Measurements from ENCODE around the gene DNAH10.
A peak's percentile ranks its signal among the peaks of the same experiment; 100 is the strongest.
"Not testable (repeated sequence)": the region's sequence is repeated elsewhere in the genome, so short reads cannot be mapped to it uniquely, and the experiment has no call there.

DNAH10 gene

DNA sequence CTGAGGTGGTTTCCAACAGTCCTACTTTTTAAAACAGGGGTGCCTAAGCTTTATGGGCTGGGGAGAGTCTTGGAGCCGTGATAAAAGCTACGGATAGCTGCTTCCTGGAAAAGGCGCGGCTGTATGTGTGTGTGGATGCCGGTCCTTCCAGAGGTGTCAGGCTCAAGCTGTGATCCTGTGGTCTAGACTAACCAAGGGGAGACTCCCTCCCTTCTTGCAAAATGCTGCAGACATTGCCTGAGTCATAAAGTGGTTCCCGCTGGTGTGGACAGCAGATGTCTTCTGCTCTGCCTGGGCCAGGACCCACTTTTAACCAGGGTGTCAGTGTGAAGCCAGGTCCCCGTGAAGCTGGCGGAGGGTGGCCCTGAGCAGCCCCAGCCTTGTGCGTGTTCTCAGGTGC lies 172.7 kb downstream of the DNAH10 start:
- DNase-seq (ENCODE audit: low read depth) = peak; percentile 31

DNA sequence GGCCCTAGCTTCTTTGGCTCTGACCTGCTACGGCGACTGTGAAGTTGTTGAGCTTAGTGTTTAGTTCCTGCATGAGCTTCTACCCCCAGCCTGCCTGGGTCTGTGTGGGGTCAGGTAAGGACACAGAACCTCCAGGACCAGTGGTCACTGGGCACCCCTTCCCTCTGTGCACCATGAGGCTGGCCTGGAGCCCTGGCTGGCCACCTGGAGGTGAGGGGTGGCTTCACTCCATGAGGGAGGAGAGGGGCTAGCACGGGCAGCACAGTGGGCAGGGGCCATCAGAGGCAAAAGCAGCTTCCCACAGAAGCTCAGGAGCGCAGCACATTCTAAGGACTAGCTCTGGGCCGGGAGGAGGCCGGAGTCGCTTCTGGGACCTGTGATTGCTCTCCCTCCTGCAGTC lies 173.9 kb downstream of the DNAH10 start:
- no peak for DNase-seq (ENCODE audit: low read depth)

- DNase-seq (ENCODE audit: low read depth) = no peak
Measured at GRCh38 chr12:123936471-123936870, 174.4 kb downstream of the DNAH10 start.

DNA sequence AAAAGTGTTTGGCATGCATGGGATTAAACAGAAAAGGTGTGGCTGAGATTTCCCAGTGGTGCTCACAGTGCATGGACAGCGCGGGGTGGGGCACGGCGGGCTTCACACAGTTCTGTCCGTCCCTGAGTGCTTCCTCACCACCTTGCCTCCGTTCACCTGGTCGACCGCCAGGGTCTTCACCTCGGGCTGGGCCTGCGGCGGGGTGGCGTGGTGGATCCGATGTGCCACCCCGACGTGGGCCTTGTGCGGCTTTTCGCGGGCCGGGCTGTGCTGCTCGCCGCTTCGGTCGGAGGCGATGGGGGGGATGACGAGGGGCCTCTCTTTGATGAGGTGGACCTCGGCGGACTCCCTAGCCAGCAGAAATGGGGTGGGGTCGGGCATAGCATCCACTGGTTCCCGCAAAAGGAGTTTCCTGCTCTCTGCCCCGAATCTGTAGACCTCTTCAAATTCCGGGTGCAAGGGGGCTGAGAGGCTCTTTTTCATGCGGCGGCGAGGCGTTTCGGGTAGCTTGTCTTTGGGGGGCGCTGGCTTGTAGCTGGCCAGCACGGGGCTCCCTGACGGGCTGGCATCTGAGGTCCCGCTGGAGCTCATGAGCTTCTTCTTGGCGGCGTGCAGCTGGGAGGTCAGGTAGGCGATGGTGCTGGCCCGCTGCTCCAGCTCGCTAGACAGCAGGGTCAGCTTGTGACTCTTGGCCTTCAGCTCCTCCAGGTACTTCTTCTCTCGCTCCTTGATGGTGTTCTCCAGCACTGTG lies 175.0 kb downstream of the DNAH10 start:
- no peak for DNase-seq (ENCODE audit: low read depth)

DNA sequence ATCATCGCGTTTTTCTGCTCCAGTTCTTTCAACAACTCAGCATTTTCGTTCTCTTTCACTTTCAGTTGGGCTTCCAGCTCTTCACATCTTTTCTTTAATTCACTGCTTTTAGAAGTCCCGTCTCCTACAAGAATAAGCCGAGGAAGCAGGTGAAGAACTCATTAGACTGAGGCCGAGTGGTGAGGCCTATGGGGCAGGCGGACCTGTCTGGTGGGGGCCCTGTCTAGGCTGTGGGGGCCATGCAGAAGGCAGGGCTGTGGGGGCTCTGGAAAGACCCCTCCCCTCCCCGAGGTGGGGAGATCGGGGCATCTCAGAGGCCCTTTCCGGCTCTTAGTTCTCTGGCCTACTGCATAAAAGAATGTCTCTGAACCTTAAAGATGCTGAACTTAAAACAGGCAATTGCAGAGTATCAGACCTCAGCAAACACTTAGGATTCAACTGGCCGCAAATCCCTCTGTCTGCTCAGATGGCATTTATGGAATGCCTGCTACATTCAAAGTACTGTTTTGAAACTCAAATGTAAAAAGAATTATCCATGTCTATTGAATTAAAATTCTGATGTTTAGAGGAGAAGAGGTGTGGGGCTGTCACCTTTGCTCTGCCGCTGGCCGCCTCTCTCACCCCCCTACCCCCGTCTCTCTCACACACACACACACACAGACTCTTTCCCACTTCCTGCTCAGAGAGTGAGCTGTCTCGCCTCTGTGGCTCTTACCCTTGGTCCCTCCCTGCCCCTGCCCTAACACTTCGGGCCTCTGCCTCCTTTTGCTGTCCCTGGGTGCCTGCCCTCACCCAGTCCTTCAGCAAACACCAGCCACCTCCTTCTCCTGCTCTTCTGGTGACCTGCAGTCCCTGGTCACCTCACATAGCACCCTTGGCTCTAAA lies 175.8 kb downstream of the DNAH10 start:
- DNase-seq (ENCODE audit: low read depth) = no peak

DNA sequence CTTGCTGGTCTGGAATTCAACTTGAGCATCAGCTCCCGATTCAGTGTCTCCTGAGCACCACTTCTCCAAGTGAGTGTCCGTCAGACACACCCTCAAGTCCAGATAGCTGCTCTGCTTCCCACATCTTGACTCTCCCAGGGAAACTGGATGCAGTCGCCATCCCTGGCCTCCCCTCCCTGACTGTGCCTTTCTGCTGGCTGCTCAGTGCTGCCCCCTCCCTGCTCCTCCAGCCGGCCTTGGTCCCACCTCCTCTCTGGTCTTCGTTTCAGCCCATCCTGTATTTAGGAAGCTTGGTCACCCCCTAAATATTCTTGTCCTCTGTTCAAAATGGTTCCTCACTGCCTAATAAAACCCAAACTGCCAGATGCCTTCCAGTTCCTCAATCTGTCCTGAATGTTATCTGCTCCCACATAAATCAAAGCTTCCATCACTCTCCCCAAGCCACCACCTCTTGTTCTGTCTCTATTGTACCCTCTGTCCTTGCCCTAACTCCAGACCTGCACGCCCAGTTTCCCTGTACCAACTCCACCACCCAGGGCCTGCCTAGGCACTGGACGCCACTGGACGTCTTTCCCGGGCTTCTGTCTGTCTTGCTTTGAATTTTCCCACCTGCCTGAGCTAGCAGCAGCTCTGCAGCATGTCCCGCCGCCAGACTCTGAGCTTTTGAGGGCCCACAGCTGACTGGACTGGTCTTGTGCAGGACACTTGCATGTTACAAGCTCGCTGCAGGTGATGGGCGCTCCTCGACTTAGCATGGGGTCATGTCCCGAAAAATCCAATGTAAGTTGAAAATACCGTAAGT lies 176.8 kb downstream of the DNAH10 start:
- no peak for DNase-seq (ENCODE audit: low read depth)

DNA sequence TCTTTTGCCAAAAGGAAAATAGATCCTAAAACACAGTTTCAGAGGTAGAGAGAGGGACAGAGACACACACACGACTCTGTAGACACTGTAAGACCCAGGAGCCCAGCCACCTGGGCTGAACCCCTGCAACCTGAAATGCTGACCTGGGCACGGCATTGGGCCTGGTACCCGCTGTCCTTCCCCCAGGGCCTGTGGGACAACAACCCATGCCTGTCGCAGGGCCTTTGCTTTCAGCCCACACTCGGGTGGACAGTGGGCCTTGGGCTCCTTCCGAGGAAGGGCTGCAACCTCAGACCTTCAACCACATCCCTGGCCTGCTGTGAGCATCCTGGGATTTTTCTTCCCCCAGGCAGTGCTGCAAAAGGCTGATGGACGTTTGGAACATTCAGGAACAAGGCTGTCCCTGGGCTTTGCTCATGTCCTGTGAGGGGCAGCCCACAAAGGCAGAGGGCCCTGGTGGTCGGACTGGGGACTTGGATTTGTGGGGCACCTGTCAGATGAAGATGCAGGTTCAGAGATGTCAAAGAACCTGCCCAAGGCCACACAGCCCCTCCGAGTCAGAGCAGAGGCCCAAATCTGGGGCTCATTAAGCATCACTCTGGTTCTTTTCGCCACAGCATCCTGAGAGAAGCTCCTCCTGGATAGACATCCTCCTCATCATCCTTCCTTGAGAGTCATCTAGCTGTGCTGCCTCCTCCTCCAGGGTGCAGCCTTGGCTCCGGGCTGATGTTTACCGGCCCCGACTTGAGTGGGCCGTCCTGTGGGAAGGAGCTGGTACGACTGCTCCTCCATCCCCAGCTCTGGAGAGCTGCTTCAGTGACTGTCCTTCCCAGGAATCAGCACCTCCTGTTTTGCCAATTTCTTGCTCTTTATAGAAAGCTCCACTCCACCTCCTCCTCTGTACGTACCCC lies 177.9 kb downstream of the DNAH10 start:
- DNase-seq (ENCODE audit: low read depth) = no peak

- DNase-seq (ENCODE audit: low read depth) = no peak
Measured at GRCh38 chr12:123940627-123940966, 178.5 kb downstream of the DNAH10 start.

DNA sequence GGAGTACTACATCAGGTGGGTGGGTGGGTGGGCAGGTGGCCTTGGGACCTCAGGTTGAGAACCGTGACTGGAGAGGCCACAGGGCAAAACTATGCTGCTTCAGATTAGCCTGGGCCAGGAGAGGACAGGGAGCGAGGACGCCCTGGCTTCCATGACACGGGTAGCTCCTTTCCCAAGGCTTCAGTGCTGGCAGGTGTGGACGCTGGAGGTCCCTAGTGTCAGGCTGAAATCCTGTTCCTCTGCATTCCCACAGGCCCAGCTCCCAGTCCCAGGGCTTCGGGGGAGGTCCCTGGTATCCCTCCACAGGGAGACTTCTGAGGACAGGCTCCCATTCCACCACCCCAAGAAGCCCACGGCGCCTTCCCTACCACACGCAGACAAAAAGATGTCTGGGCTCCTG lies 178.9 kb downstream of the DNAH10 start:
- no peak for DNase-seq (ENCODE audit: low read depth)

DNA sequence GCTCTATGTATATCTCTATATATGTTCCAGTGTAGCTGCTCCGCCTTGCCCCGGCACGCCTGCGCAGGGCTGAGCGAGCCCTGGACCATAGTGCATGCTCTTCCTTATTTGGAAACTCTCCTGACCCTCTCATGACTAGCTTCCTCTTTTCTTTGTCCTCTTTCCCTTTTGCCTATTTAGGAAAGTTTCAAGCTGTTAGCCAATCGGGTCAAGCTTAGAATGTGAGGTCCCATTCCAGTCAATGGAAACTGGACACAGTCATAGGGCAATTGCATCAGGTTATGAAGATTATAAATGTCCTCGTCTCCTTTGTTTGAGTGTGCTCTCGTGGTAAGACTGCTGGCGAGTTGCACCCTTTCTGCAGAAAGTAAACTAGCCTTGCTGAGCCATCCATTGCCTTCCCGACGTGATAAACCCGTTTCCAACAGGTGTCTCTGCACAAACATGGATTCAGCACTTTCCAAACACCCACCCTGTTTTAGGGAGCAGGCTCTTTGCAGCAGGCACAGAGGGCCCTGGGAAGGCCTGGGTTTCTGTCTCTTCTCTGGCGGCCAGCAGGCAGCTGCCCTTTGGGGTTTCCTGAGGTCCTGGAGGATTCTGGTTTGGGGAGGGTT lies 179.6 kb downstream of the DNAH10 start:
- peak; percentile 87 for DNase-seq (ENCODE audit: low read depth)

GRCh38 chr12:123942238-123942653 lies 180.1 kb downstream of the DNAH10 start:
- peak; percentile 96 for DNase-seq (ENCODE audit: low read depth)

DNA sequence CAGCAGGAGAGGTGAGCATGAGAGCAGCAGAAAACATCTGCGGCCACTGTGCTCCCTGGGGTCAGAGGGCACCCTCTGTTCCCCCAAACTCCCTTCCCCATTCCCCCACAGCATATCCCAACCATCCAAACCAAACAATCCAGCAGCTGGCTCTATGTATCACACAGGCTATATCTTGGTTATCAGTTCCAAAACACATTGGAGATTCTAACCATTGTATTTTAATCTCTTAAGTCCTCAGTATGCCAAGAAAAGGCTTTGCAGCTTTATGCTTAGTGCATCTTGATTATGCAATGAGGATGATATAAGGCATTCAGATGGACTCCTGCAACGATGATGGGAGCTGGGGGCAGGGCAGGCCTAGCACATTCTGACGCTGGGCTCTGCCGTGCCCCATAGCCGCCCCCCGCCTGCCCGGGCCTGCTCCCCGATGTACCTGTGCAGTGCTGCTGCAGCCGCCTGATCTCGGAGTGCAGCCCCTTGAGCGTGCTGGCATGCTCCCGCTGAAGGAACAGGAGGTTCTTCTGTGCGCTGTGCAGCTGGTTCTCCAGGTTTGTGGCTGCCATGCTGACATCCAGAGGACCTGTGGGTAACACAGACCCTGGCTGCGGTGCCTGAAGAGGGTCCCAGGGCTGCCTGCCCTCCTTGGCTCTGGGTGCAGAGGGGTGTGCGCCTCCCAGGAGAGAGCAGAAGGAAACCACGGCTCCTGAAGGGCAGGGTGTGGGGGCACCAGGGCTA lies 181.0 kb downstream of the DNAH10 start:
- peak; percentile 48 for DNase-seq (ENCODE audit: low read depth)

- no peak for DNase-seq (ENCODE audit: low read depth)
Measured at GRCh38 chr12:123943816-123944215, 181.7 kb downstream of the DNAH10 start.

GRCh38 chr12:123944696-123945095 lies 182.6 kb downstream of the DNAH10 start:
- DNase-seq (ENCODE audit: low read depth) = no peak

DNA sequence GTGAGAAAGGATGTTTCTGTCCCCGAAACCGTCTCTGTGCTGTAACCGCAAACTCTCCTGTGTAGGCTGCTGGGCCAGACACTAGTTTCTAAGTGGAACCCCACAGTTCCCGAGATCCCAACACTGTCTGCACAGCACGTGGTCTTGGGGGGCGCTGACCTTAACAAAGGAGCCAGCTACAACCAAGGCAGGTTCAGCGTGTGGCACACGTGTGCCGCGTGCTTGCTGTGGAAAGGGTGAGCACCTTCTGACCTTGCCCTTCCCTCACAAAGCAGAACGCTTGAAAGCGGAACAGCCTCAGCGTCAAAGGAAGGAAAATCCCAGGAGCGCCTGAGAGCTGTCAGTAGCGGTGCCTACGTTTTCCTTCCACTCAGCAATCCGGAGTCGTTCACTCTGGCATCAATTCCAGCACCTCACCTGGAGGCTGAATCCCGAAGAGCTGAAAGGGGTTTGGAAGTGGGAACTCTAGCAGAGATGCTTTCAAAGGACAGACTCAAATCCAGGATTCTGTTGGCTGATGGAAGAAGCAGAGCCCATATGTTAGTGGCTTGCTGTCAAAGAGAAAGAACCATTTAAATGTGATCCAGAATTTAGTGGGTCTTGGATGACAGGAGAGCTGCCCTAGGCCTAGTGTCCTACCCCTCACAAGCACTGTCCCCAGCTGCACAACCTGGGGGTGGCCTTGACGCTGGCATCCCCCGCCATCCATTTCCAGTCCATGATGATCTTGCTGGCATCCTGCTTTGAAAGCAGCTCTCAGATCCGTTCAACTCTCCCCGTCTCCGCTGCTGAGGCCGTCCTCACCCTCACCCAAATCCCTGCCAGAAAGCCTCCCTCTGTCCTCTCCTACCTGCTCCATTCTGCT lies 183.4 kb downstream of the DNAH10 start:
- DNase-seq (ENCODE audit: low read depth) = no peak

DNA sequence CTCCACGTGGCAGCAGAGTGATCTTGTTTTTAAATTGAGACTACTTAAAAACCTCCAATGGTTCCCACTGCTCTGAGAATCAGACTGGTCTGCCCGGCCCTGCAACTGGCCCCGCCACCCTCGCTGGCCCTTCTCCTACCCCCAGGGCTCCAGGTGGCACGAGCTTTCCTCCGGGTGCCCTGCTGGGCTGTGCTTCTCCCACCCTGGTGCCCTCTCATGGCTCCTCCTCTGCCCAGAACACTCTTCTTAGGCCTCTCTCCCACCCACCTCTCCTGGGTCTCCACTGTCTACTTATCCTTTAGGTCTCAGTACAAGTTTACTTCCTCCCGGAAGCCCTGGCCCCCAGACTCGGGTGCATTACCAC lies 184.0 kb downstream of the DNAH10 start:
- no peak for DNase-seq (ENCODE audit: low read depth)

DNA sequence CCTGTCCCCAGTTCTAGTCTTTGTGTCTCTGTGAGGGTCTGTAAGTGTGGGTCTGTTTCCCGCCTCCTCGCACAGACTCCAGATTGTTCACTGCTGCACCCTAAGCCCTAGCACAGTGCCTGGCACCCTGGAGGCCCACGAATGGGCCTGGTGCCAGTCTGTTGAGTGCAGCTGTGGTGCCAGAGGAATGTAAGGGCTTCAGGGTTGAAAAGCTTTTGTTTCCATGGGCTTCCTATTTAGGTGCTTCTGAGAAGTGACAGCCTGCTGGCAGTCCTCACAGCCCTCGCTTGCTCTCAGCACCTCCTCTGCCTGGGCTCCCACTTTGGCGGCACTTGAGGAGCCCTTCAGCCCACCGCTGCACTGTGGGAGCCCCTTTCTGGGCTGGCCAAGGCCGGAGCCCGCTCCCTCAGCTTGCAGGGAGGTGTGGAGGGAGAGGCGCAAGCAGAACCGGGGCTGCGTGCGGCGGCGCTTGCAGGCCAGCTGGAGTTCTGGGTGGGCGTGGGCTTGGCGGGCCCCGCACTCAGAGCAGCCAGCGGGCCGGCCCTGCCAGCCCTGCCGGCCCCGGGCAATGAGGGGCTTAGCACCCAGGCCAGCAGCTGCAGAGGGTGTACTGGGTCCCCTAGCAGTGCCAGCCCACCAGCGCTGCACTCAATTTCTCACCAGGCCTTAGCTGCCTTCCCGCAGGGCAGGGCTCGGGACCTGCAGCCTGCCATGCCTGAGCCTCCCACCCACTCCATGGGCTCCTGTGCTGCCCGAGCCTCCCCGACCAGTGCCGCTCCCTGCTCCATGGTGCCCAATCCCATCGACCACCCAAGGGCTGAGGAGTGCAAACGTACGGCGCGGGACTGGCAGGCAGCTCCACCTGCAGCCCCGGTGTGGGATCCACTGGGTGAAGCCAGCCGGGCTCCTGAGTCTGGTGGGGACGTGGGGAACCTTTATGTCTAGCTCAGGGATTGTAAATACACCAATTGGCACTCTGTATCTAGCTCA lies 184.7 kb downstream of the DNAH10 start:
- not testable (repeated sequence) for DNase-seq (ENCODE audit: low read depth)

DNA sequence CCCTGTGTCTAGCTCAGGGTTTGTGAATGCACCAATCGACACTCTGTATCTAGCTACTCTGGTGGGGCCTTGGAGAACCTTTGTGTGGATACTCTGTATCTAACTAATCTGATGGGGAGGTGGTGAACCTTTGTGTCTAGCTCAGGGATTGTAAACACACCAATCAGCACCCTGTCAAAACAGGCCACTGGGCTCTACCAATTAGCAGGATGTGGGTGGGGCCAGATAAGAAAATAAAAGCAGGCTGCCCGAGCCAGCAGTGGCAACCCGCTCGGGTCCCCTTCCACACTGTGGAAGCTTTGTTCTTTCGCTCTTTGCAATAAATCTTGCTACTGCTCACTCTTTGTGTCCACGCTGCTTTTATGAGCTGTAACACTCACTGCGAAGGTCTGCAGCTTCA lies 185.4 kb downstream of the DNAH10 start:
- not testable (repeated sequence) for DNase-seq (ENCODE audit: low read depth)
